Gastrocnemius medialis (tissue), 4 donors: ENCODE results near the gene CHAC2. TPM values are rescaled to one million over a fixed set of nuclear protein-coding genes. Genes with fewer than 3 reads are reported as not detected.

Experiments
- ATAC-seq, 2 donors: fragments of 150-250 bp; one replicate each; pipeline ENCODE4 v1.9.1; 2016
- DNase-seq, 2 donors: peaks; one replicate each; pipeline ENCODE4 v3.0.0-alpha.2; 2019
- H3K27ac ChIP-seq, 4 donors: fragments of 200-600 bp; sonication (generic); 1 replicate in 1 of 4; 2 replicates in 3 of 4; pipeline ENCODE4 v1.5.1; 2016 to 2018; ENCODE audit warnings: mild to moderate bottlenecking in 2 of 4, moderate library complexity in 1 of 4
- H3K27me3 ChIP-seq, 3 donors: fragments of 200-600 bp; sonication (generic) in 2 of 3; 1 replicate in 1 of 3; 2 replicates in 2 of 3; pipeline versions ENCODE4 v1.5.1 to v1.6.0; 2016 to 2019; ENCODE audit warnings: mild to moderate bottlenecking in 1 of 3, moderate library complexity in 1 of 3
- H3K36me3 ChIP-seq, 2 donors: fragments of 200-600 bp; sonication (generic) in 1 of 2; one replicate each; pipeline ENCODE4 v1.5.1; 2017 to 2018
- H3K4me1 ChIP-seq, 2 donors: fragments of 200-600 bp; sonication (generic) in 1 of 2; one replicate each; pipeline ENCODE4 v1.5.1; 2016 to 2017; ENCODE audit warnings: mild to moderate bottlenecking in 2 of 2
- H3K4me3 ChIP-seq, 4 donors: fragments of 200-600 bp; sonication (generic) in 3 of 4; 1 replicate in 1 of 4; 2 replicates in 3 of 4; pipeline ENCODE4 v1.5.1; 2016 to 2019; ENCODE audit warnings: mild to moderate bottlenecking in 2 of 4
- H3K9me3 ChIP-seq, 3 donors: fragments of 200-600 bp; sonication (generic) in 2 of 3; 1 replicate in 1 of 3; 2 replicates in 2 of 3; pipeline ENCODE4 v1.5.1; 2016 to 2019
- POLR2A ChIP-seq, 2 donors: fragments of 450-650 bp; IDR thresholded peaks; one replicate each; pipeline ENCODE4 v1.6.1; 2017; ENCODE audit warnings: antibody characterized with exemption in 2 of 2, mild to moderate bottlenecking in 2 of 2, moderate library complexity in 2 of 2
- in situ Hi-C, 4 donors: fragments of 200-750 bp; cut with MboI; loops; one replicate each; pipeline versions ENCODE4 v1.15.0 to v1.8.0; 2017; ENCODE audit warnings: low sequenced_read_pairs in 4 of 4
- intact Hi-C: fragments of 100-400 bp; cut with DNase I; formaldehyde crosslinking; loops from one replicate; pipeline ENCODE4 v1.15.1; 2023; ENCODE audit warnings: low total_unique reads
- total RNA-seq, 4 donors: library from RNA; depleted of rRNA; stranded (reverse); fragments of >200 nt; gene quantifications; one replicate each; pipeline versions ENCODE4 v1.1.0 to v1.2.3, GENCODE V29; 2016
- TF ChIP-seq, protein P1 (sequence below), 5 experiments: fragments of 450-650 bp in 3 of 5; fragments of 200-600 bp in 2 of 5; sonication (generic) in 2 of 5; IDR thresholded peaks in 4 of 5; conservative IDR thresholded peaks in 1 of 5; 1 replicate in 4 of 5; 2 replicates in 1 of 5; pipeline ENCODE4 v1.5.1; 2016 to 2019; ENCODE audit warnings: antibody characterized with exemption in 5 of 5, mild to moderate bottlenecking in 3 of 5, moderate library complexity in 3 of 5

Gene CHAC2
- total RNA-seq, 4 donors from 2014 or later: 3.7 to 10.3 (median 6.0) TPM

DNA sequence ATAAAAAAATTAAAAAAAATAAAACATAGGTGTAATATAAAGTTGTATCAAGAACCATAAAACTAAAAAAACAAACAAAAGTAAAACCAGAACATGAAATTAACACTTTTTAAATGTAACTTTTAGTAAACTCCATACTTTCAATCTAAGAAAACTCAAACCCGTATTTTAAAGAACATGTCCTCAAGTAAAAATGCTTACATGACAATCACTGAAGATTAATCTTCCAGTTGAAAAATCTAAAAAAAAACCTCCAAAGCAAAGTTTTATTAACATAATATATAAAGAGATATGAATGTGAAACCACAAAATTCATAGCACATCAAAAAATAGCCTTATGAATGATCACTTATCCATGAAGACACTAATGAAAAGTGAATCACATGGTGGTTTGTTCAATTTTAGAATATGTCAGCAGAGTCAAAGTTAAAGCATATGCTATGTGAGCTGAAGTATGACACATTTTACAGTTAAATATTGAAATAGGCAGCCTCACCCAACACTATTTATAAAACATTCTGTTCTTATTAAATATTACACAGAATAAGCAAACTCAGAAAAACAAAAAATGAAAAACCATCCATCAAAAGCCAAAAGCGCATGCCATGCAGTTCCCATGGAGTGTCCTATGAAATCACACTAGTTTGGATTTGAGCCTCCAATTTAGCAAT, 23.1 kb upstream of the CHAC2 start:
- intact Hi-C loops (no loop called here), in situ Hi-C loops (no loop called here)
- Histone ChIP-seq H3K4me1 (no peaks in the 10 kb centered on the region), H3K4me3 (no peak overlapping the region), H3K36me3 (peaks cover 0 to 20% of the 10 kb centered on the region in 2 donors), H3K27ac (no peak overlapping the region), H3K9me3 (no peaks in the 10 kb centered on the region), H3K27me3 (no peaks in the 10 kb centered on the region)
- ATAC-seq (peak; percentile 27 to 33), DNase-seq (no peak)
- TF ChIP-seq POLR2A (IDR thresholded peaks at IDR 0.05): no peak
- TF ChIP-seq, protein P1, sequence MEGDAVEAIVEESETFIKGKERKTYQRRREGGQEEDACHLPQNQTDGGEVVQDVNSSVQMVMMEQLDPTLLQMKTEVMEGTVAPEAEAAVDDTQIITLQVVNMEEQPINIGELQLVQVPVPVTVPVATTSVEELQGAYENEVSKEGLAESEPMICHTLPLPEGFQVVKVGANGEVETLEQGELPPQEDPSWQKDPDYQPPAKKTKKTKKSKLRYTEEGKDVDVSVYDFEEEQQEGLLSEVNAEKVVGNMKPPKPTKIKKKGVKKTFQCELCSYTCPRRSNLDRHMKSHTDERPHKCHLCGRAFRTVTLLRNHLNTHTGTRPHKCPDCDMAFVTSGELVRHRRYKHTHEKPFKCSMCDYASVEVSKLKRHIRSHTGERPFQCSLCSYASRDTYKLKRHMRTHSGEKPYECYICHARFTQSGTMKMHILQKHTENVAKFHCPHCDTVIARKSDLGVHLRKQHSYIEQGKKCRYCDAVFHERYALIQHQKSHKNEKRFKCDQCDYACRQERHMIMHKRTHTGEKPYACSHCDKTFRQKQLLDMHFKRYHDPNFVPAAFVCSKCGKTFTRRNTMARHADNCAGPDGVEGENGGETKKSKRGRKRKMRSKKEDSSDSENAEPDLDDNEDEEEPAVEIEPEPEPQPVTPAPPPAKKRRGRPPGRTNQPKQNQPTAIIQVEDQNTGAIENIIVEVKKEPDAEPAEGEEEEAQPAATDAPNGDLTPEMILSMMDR (IDR thresholded peaks at IDR 0.05 in 4 of 5, conservative IDR thresholded peaks at IDR 0.05 in 1 of 5): no peak

DNA sequence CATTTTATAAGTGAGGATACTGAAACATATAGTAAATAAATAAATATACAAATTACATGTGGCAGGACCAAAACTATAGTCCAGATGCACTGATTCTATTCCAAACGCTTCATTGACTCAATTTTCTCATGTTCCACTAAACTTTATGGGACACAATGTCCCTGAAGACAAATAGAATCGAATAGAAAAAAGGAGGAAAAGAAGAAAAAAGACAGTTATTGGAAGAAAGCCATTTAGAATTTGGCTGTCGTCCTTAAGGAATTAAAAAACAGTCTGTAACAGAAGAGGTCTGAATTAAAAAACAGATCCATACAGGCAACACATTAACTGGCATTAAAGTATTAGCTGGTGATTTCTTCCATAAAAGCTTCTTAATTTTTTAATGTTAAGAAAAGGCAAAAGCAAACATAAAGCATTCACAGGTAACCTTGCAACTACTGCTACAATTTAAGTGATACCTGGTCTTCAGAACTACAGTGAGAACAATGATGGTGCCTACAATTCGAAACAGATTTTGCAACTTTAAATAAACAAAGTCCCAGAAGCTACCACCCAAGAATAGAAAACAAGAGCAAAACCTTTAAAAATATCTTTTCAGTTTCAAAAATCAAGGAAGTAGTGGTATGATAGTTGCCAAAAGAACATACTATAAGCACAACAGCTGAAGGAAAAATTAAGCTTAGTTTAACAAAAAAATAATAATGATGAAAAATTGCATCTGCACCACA, 17.4 kb upstream of the CHAC2 start:
- no peak for ATAC-seq
- no peak for TF ChIP-seq POLR2A (IDR thresholded peaks at IDR 0.05)
- TF ChIP-seq, protein P1 (IDR thresholded peaks at IDR 0.05 in 4 of 5, conservative IDR thresholded peaks at IDR 0.05 in 1 of 5): no peak
- peak overlapping the region in 1 of 4 donors; percentile 32 for H3K27ac ChIP-seq
- no peaks in the 10 kb centered on the region for H3K27me3 ChIP-seq
- no peak for DNase-seq
- no peaks in the 10 kb centered on the region for H3K4me1 ChIP-seq
- in situ Hi-C loops (no loop called here), intact Hi-C loops (no loop called here)
- no peaks in the 10 kb centered on the region for H3K9me3 ChIP-seq
- H3K36me3 ChIP-seq: peaks cover 0 to 25% of the 10 kb centered on the region in 2 donors
- H3K4me3 ChIP-seq: no peak overlapping the region

DNA sequence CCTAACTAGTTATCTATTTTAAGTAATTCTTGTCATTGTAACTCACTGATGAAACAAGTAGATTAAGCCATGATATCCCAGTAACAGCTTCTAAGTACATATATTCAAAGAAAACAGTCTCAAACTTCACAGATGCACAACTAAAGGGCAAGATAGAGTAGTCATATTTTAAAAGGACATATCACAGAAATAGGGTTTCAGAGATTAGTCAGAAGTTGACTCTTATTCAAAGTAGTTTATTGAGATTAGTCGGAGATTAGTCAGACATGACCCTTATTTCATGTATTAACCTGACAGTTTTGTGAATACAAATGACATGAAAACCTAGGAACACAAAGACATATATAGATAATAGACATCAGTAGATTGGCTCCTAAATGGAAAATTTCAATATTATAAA, 15.9 kb upstream of the CHAC2 start:
- intact Hi-C loops (no loop called here), in situ Hi-C loops (no loop called here)
- ATAC-seq (no peak), DNase-seq (no peak)
- no peaks in the 10 kb centered on the region for H3K27me3 ChIP-seq
- H3K4me3 ChIP-seq: no peak overlapping the region
- no peak overlapping the region for H3K27ac ChIP-seq
- H3K4me1 ChIP-seq: no peaks in the 10 kb centered on the region
- peaks cover 0 to 29% of the 10 kb centered on the region in 2 donors for H3K36me3 ChIP-seq
- H3K9me3 ChIP-seq: no peaks in the 10 kb centered on the region
- TF ChIP-seq POLR2A (IDR thresholded peaks at IDR 0.05): no peak
- TF ChIP-seq, protein P1 (IDR thresholded peaks at IDR 0.05 in 4 of 5, conservative IDR thresholded peaks at IDR 0.05 in 1 of 5): no peak

DNA sequence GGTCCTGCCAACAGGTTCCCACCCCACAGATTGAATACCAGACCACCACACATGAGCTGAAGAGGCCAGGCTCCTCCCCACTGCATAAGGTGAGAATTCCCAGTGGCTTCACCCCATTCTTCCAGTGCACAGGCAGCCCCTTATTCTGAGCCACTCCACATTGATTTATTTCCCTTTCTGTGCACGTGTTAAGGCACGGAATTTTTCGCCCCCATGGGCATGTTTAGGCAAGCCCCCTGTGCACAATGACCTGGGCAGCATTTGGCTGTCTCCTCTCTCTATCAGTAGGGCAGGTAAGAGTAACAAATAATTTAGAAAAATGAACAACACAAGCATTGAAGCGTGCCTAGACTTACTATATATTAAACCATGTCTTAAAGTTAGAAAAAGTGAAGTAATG, 15.2 kb upstream of the CHAC2 start:
- TF ChIP-seq, protein P1 (IDR thresholded peaks at IDR 0.05 in 4 of 5, conservative IDR thresholded peaks at IDR 0.05 in 1 of 5): no peak
- TF ChIP-seq POLR2A (IDR thresholded peaks at IDR 0.05): no peak
- H3K4me1 ChIP-seq: no peaks in the 10 kb centered on the region
- H3K36me3 ChIP-seq: peaks cover 0 to 25% of the 10 kb centered on the region in 2 donors
- intact Hi-C loops (no loop called here), in situ Hi-C loops (no loop called here)
- no peaks in the 10 kb centered on the region for H3K27me3 ChIP-seq
- no peak for ATAC-seq
- no peak for DNase-seq
- no peaks in the 10 kb centered on the region for H3K9me3 ChIP-seq
- H3K4me3 ChIP-seq: no peak overlapping the region
- no peak overlapping the region for H3K27ac ChIP-seq
